ENCODE results near the gene CCM2L.

The CCM2L gene

GRCh38 chr20:32018269-32019155, 8.3 kb downstream of the CCM2L start:
- DNase-seq (ENCODE audit: low read depth) = no peak
- peak overlapping the region; percentile 9; the same call in 1 of the 2 replicates for H3K4me3 ChIP-seq (ENCODE audit: low read length)
- TF ChIP-seq CTCF (conservative IDR thresholded peaks at IDR 0.05; ENCODE audit: low read length) = no peak

- H3K4me3 ChIP-seq (ENCODE audit: low read length) = no peak overlapping the region
- no peak for TF ChIP-seq CTCF (conservative IDR thresholded peaks at IDR 0.05; ENCODE audit: low read length)
- no peak for DNase-seq (ENCODE audit: low read depth)
Measured at GRCh38 chr20:32019156-32019510, 8.9 kb downstream of the CCM2L start.

- TF ChIP-seq CTCF (conservative IDR thresholded peaks at IDR 0.05; ENCODE audit: low read length) = no peak
- DNase-seq (ENCODE audit: low read depth) = no peak
- H3K4me3 ChIP-seq (ENCODE audit: low read length) = no peak overlapping the region
Measured at GRCh38 chr20:32019563-32020463, 9.6 kb downstream of the CCM2L start.

DNA sequence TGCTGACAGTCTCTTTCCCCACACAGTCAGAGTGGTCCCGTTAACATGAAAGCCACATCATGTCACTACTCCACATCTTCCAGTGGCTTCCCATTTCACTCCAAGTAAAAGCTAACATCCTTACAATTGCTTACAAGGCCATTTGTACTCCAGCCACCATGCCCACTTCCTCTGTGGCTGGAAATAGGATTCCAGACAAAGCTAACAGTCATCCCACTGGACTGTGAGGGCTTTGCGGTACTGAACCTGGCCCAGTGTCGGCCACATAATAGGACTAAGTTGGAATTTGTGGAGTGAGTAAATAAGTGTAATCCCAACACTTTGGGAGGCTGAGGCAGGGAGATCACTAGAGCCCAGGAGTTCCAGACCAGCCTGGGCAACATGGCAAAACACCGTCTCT, 10.9 kb downstream of the CCM2L start:
- no peak for TF ChIP-seq CTCF (conservative IDR thresholded peaks at IDR 0.05; ENCODE audit: low read length)
- DNase-seq (ENCODE audit: low read depth) = peak; percentile 16
- no peak overlapping the region for H3K4me3 ChIP-seq (ENCODE audit: low read length)

DNA sequence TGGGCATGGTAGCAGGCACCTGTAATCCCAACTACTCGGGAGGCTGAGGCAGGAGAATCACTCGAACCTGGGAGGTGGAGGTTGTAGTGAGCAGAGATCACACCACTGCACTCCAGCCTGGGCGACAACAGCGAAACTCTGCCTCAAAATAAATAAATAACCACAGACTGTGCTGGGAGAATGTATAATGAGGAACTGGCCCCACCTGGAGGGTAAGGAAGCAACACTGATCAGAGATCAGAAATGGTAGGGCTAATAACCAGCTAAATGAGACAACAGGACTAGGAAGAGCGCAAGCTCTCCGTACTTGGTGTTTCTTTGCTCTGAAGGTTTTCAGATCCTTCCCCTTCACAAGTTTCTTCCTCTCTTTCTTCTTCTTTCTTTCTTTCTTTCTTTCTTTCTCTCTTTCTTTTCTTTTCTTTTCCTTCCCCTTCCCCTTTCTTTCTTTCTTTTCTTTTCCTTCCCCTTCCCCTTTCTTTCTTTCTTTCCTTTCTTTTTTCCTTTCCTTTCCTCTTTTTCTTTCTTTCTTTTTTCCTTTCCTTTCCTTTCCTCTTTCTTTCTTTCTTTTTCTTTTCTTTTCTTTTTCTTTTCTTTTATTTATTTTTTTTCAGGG, 14.6 kb downstream of the CCM2L start:
- DNase-seq (ENCODE audit: low read depth) = no peak
- no peak overlapping the region for H3K4me3 ChIP-seq (ENCODE audit: low read length)
- TF ChIP-seq CTCF (conservative IDR thresholded peaks at IDR 0.05; ENCODE audit: low read length) = no peak

- DNase-seq (ENCODE audit: low read depth) = no peak
- TF ChIP-seq CTCF (conservative IDR thresholded peaks at IDR 0.05; ENCODE audit: low read length) = no peak
- H3K4me3 ChIP-seq (ENCODE audit: low read length) = no peak overlapping the region
Measured at GRCh38 chr20:32027643-32028042, 17.4 kb downstream of the CCM2L start.
